HepG2 (cell line): Measurements from ENCODE around the gene OMG. TPM values are rescaled to one million over a fixed set of nuclear protein-coding genes. Genes with fewer than 3 reads are reported as not detected.

ENCODE experiments used
- ATAC-seq: fragments of 200-7000 bp; cut with Tn5 transposase; 3 replicates; pipeline ENCODE4 v1.9.1; 2020; ENCODE audit warnings: mild to moderate bottlenecking, moderate library complexity
- BruUV-seq: library from RNA; stranded (reverse); fragments of 400-500 nt; replicated peaks from 2 replicates; lab custom pipeline; 2021; lab: Mats Ljungman, UMichigan
- CTCF ChIA-PET: fragments of 300-600 bp; formaldehyde crosslinking; extraction: SDS; loops from one replicate; lab custom pipeline; 2021; ENCODE audit warnings: low total read pairs, inconsistent platforms, low intra/inter-chr PET ratio; lab: Yijun Ruan, JAX
- POLR2A ChIA-PET: fragments of 350-600 bp; sonication (Branson Sonifier 250); formaldehyde crosslinking; loops from one replicate; lab custom pipeline; 2020; ENCODE audit warnings: antibody characterized with exemption, inconsistent platforms; lab: Yijun Ruan, JAX
- DNase-seq: peaks from one replicate; pipeline ENCODE4 v3.0.0-alpha.2; 2015; ENCODE audit warnings: low spot score
- FAIRE-seq: peaks from 3 replicates; lab custom pipeline; 2011; peaks lifted over from hg19 to GRCh38; lab: Jason Lieb, UNC
- H2AFZ ChIP-seq: one replicate; pipeline ENCODE4 v1.6.1; 2011; ENCODE audit warnings: low read length, inconsistent platforms
- H3K27ac ChIP-seq: fragments of 300-600 bp; 3 replicates; pipeline ENCODE4 v1.8.0; 2011; ENCODE audit warnings: mixed run types, mild to moderate bottlenecking, mixed read lengths, low read length, inconsistent platforms; ENCODE audit not compliant: insufficient read depth; ENCODE audit errors: extremely low read length
- H3K27me3 ChIP-seq, 2 experiments: fragments of 200-600 bp in 1 of 2; 2 replicates in 1 of 2; 3 replicates in 1 of 2; pipeline versions ENCODE4 v1.6.0 to v1.8.0; 2011; ENCODE audit warnings: low read length in 2 of 2, mild to moderate bottlenecking in 2 of 2, moderate library complexity in 2 of 2, inconsistent platforms in 1 of 2; ENCODE audit not compliant: insufficient read depth in 2 of 2, control insufficient read depth in 1 of 2
- H3K36me3 ChIP-seq, 2 experiments: fragments of 200-600 bp in 1 of 2; replicated peaks in 1 of 2; 2 replicates in 1 of 2; 3 replicates in 1 of 2; pipeline versions ENCODE4 v1.5.1 to v1.8.0; 2011; ENCODE audit warnings: low read length in 2 of 2, inconsistent platforms in 1 of 2; ENCODE audit not compliant: insufficient read depth in 2 of 2, control insufficient read depth in 1 of 2
- H3K4me1 ChIP-seq: 2 replicates; pipeline ENCODE4 v1.5.1; 2012; ENCODE audit warnings: low read length, inconsistent platforms; ENCODE audit not compliant: insufficient read depth
- H3K4me2 ChIP-seq: 2 replicates; pipeline ENCODE4 v1.6.0; 2011; ENCODE audit warnings: low read depth, low read length, inconsistent platforms
- H3K4me3 ChIP-seq, 3 experiments: fragments of 200-600 bp in 1 of 3; sonication (generic), shearing (Covaris generic) in 1 of 3; replicated peaks in 1 of 3; 2 replicates each; pipeline ENCODE4 v1.5.1; 2011 to 2016; ENCODE audit warnings: low read length in 3 of 3, inconsistent platforms in 2 of 3, low read depth in 2 of 3, mild to moderate bottlenecking in 2 of 3, control low read depth in 1 of 3, mixed read lengths in 1 of 3; ENCODE audit not compliant: insufficient read depth in 1 of 3
- H3K79me2 ChIP-seq: one replicate; pipeline ENCODE4 v1.6.1; 2011; ENCODE audit warnings: low read length, inconsistent platforms; ENCODE audit not compliant: insufficient read depth
- H3K9ac ChIP-seq: 2 replicates; pipeline ENCODE4 v1.6.0; 2011; ENCODE audit warnings: mild to moderate bottlenecking, low read depth, low read length, inconsistent platforms; ENCODE audit not compliant: insufficient read depth
- H3K9me3 ChIP-seq: 2 replicates; pipeline ENCODE4 v1.5.1; 2012; ENCODE audit warnings: mild to moderate bottlenecking, low read length
- H4K20me1 ChIP-seq: 2 replicates; pipeline ENCODE4 v1.6.0; 2011; ENCODE audit warnings: inconsistent platforms, mild to moderate bottlenecking, low read length, moderate library complexity; ENCODE audit not compliant: insufficient read depth
- CEBPB ChIP-seq: IDR thresholded peaks from 2 replicates; pipeline ENCODE4 v1.6.1; 2011; ENCODE audit warnings: low read depth, low read length, improper control_type of control experiment, borderline replicate concordance
- CEBPG ChIP-seq: IDR thresholded peaks from 2 replicates; pipeline ENCODE4 v1.6.1; 2016
- FOXA1 ChIP-seq, 2 experiments: fragments of 450-650 bp in 1 of 2; sonication (generic) in 1 of 2; formaldehyde crosslinking in 1 of 2; IDR thresholded peaks; 2 replicates each; pipeline versions ENCODE4 v1.4.0 to v1.6.1; 2016 to 2020; ENCODE audit warnings: missing genetic modification reagents in 1 of 2
- FOXP4 ChIP-seq: sonication (generic); formaldehyde crosslinking; IDR thresholded peaks from 2 replicates; pipeline ENCODE4 v1.4.0; 2020; ENCODE audit warnings: missing genetic modification reagents
- HNRNPK ChIP-seq: fragments of 200-400 bp; formaldehyde crosslinking; IDR thresholded peaks from 2 replicates; pipeline ENCODE4 v1.6.1; 2018; ENCODE audit warnings: low read length, low read depth, moderate library complexity, mild to moderate bottlenecking; ENCODE audit not compliant: poor library complexity, severe bottlenecking
- HNRNPUL1 ChIP-seq: fragments of 200-400 bp; formaldehyde crosslinking; IDR thresholded peaks from 2 replicates; pipeline ENCODE4 v1.6.1; 2017; ENCODE audit warnings: low read depth, mild to moderate bottlenecking, low read length, moderate library complexity
- KDM3A ChIP-seq: IDR thresholded peaks from 2 replicates; pipeline ENCODE4 v1.6.1; 2018; ENCODE audit warnings: low read depth, missing compliant biosample characterization
- PITX1 ChIP-seq: sonication (generic); formaldehyde crosslinking; IDR thresholded peaks from 2 replicates; pipeline ENCODE4 v1.5.1; 2020; ENCODE audit warnings: mild to moderate bottlenecking, missing genetic modification reagents
- SNAPC4 ChIP-seq: sonication (generic); formaldehyde crosslinking; IDR thresholded peaks from 2 replicates; pipeline ENCODE4 v1.4.0; 2020; ENCODE audit warnings: mild to moderate bottlenecking, missing genetic modification reagents
- YY1 ChIP-seq: IDR thresholded peaks from 2 replicates; pipeline ENCODE4 v1.6.1; 2011; ENCODE audit warnings: low read length, low read depth, moderate library complexity, mild to moderate bottlenecking; ENCODE audit not compliant: insufficient read depth, insufficient replicate concordance
- ZBTB26 ChIP-seq: IDR thresholded peaks from 2 replicates; pipeline ENCODE4 v1.6.1; 2016; ENCODE audit warnings: missing compliant biosample characterization, missing genetic modification reagents, borderline replicate concordance
- ZNF652 ChIP-seq: IDR thresholded peaks from 2 replicates; pipeline ENCODE4 v1.6.1; 2016; ENCODE audit warnings: low read depth, borderline replicate concordance
- WGBS: methylation state at CpG from one replicate; pipeline ENCODE4 v1.1.6; 2017; ENCODE audit warnings: low lambda C conversion rate; 5-methylcytosine and 5-hydroxymethylcytosine counted together
- in situ Hi-C: cut with HindIII; loops from 2 replicates; pipeline ENCODE4 v1.10.0; 2017; ENCODE audit warnings: low pct_unique_long_range_greater_than_20kb; ENCODE audit not compliant: extremely low pct_ligation_motif_present
- intact Hi-C: fragments of 100-400 bp; cut with micrococcal nuclease; formaldehyde crosslinking; loops from one replicate; pipeline ENCODE4 v1.10.0; 2022; ENCODE audit not compliant: unreplicated experiment
- polyA plus RNA-seq, 8 experiments: library from polyadenylated mRNA; depleted of rRNA in 3 of 8; stranded (reverse) in 7 of 8; unstranded in 1 of 8; fragments of >200 nt; fragmentation: Illumina TruSeq in 4 of 8; extraction: Trizol in 4 of 8; gene quantifications; 2 replicates each; pipeline versions ENCODE4 v1.2.1 to v1.2.3, GENCODE V29; 2011 to 2016; ENCODE audit warnings: low read depth in 4 of 8, missing spikeins in 1 of 8, mixed read lengths in 1 of 8; ENCODE audit not compliant: insufficient read depth in 1 of 8
- total RNA-seq, 5 experiments: library from RNA; depleted of rRNA; stranded (reverse); fragments of >200 nt; fragmentation: Illumina TruSeq; extraction: Trizol; gene quantifications; 2 replicates each; pipeline ENCODE4 v1.2.3, GENCODE V29; 2016; ENCODE audit warnings: low read depth in 1 of 5
- TF ChIP-seq, protein P1 (sequence below): sonication (generic); formaldehyde crosslinking; IDR thresholded peaks from 2 replicates; pipeline ENCODE4 v1.8.0; 2022; ENCODE audit warnings: mild to moderate bottlenecking, missing genetic modification reagents, borderline replicate concordance

Gene OMG
- total and polyA plus RNA-seq, 2 of the 13 experiments (the other 11 are each of a cell fraction or from before 2014, with no cell fraction given): not detected

GRCh38 chr17:31251105-31251969 is 45.7 kb downstream of the OMG start:
- intact Hi-C loops (no loop called here), in situ Hi-C loops (no loop called here)
- Histone ChIP-seq H2AFZ (no peak overlapping the region), H3K9ac (no peak overlapping the region), H3K4me2 (no peak overlapping the region), H3K27ac (peak overlapping the region; percentile 48), H3K4me1 (peaks cover 11% of the 10 kb centered on the region), H3K9me3 (no peaks in the 10 kb centered on the region), H4K20me1 (no peaks in the 10 kb centered on the region), H3K36me3 (peaks cover 0 to 28% of the 10 kb centered on the region in 2 experiments; a peak in 4 of 5 replicates), H3K4me3 (no peak overlapping the region), H3K27me3 (no peaks in the 10 kb centered on the region; a peak in 1 of 5 replicates), H3K79me2 (no peaks in the 10 kb centered on the region)
- BruUV-seq: no TSS peak
- CTCF ChIA-PET: no interaction called here
- FAIRE-seq (peak; percentile 57), DNase-seq (peak; percentile 42), ATAC-seq (peak; percentile 71)
- 94% methylated on average over 1 of the region's 1 CpG for WGBS
- POLR2A ChIA-PET: no interaction called here
- TF ChIP-seq ZBTB26 (CRISPR knock-in tag): no peak
- peak; percentile 67 for TF ChIP-seq CEBPG
- TF ChIP-seq, protein P1, sequence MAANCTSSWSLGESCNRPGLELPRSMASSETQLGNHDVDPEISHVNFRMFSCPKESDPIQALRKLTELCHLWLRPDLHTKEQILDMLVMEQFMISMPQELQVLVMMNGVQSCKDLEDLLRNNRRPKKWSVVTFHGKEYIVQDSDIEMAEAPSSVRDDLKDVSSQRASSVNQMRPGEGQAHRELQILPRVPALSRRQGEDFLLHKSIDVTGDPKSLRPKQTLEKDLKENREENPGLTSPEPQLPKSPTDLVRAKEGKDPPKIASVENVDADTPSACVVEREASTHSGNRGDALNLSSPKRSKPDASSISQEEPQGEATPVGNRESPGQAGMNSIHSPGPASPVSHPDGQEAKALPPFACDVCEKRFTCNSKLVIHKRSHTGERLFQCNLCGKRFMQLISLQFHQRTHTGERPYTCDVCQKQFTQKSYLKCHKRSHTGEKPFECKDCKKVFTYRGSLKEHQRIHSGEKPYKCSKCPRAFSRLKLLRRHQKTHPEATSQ (CRISPR knock-in tag): no peak
- peak; percentile 38 for TF ChIP-seq CEBPB
- no peak for TF ChIP-seq SNAPC4 (CRISPR knock-in tag)
- TF ChIP-seq PITX1 (CRISPR knock-in tag): no peak
- no peak for TF ChIP-seq ZNF652 (CRISPR knock-in tag)
- TF ChIP-seq HNRNPK: no peak
- TF ChIP-seq KDM3A (CRISPR knock-in tag): no peak
- TF ChIP-seq FOXA1 (IDR thresholded peaks at IDR 0.05): no peak
- TF ChIP-seq FOXA1 (CRISPR knock-in tag; IDR thresholded peaks at IDR 0.05): peak; percentile 34; the same call in 1 of the 2 replicates
- TF ChIP-seq HNRNPUL1: no peak
- TF ChIP-seq YY1: no peak
- no peak for TF ChIP-seq FOXP4 (CRISPR knock-in tag)
